Measurements from ENCODE around the gene CEACAM3.
A peak's percentile ranks its signal among the peaks of the same experiment; 100 is the strongest.
"Not testable (repeated sequence)": the region's sequence is repeated elsewhere in the genome, so short reads cannot be mapped to it uniquely, and the experiment has no call there.

The CEACAM3 gene

GRCh38 chr19:41796362-41796761 lies at the start of gene CEACAM3:
TSS of gene CEACAM3 (plus strand) at chr19:41796587. CDS start at chr19:41796678, 91 bp downstream.
- FAIRE-seq, result no peak

- FAIRE-seq, result no peak
These were observed 49.7 kb upstream of the CEACAM3 start for GRCh38 chr19:41746593-41747227.

- FAIRE-seq, result no peak
These were observed 48.4 kb upstream of the CEACAM3 start for GRCh38 chr19:41748012-41748411.

GRCh38 chr19:41750248-41751134 lies 45.9 kb upstream of the CEACAM3 start:
- not testable (repeated sequence) for FAIRE-seq

- FAIRE-seq, result no peak
These were observed 43.2 kb upstream of the CEACAM3 start for GRCh38 chr19:41753159-41753558.

- FAIRE-seq, result peak; percentile 52
These were observed 42.4 kb upstream of the CEACAM3 start for GRCh38 chr19:41753936-41754529.

GRCh38 chr19:41755328-41755913 lies 41.0 kb upstream of the CEACAM3 start, which contains the start of gene CEACAM6:
TSS of gene CEACAM6 (plus strand) at chr19:41755530. CDS start at chr19:41755639, 109 bp downstream.
- FAIRE-seq, result no peak

GRCh38 chr19:41758846-41759245 lies 37.5 kb upstream of the CEACAM3 start:
- FAIRE-seq, result no peak

- FAIRE-seq, result no peak
These were observed 29.3 kb upstream of the CEACAM3 start for GRCh38 chr19:41767115-41767514.

- not testable (repeated sequence) for FAIRE-seq
These were observed 28.3 kb upstream of the CEACAM3 start for GRCh38 chr19:41768105-41768504.

- peak; percentile 98 for FAIRE-seq
These were observed 26.8 kb upstream of the CEACAM3 start for GRCh38 chr19:41769608-41770007.

GRCh38 chr19:41771410-41771809 lies 25.0 kb upstream of the CEACAM3 start:
- FAIRE-seq, result no peak

- no peak for FAIRE-seq
These were observed 21.8 kb upstream of the CEACAM3 start for GRCh38 chr19:41774515-41774980.

- no peak for FAIRE-seq
These were observed 19.7 kb upstream of the CEACAM3 start for GRCh38 chr19:41776700-41777099.

GRCh38 chr19:41783612-41784011 lies 12.8 kb upstream of the CEACAM3 start:
- no peak for FAIRE-seq

GRCh38 chr19:41784312-41784711 lies 12.1 kb upstream of the CEACAM3 start:
- no peak for FAIRE-seq

GRCh38 chr19:41784743-41785142 lies 11.6 kb upstream of the CEACAM3 start:
- no peak for FAIRE-seq

- no peak for FAIRE-seq
These were observed 10.7 kb upstream of the CEACAM3 start for GRCh38 chr19:41785653-41786052.

GRCh38 chr19:41787055-41787454 lies 9.3 kb upstream of the CEACAM3 start:
- no peak for FAIRE-seq

GRCh38 chr19:41788518-41788917 lies 7.9 kb upstream of the CEACAM3 start:
- FAIRE-seq, result not testable (repeated sequence)

- FAIRE-seq, result not testable (repeated sequence)
These were observed 7.3 kb upstream of the CEACAM3 start for GRCh38 chr19:41789053-41789452.

GRCh38 chr19:41792513-41793413 lies 3.6 kb upstream of the CEACAM3 start:
- FAIRE-seq, result no peak
